Measurements from ENCODE around the gene SIM2.

The SIM2 gene

DNA sequence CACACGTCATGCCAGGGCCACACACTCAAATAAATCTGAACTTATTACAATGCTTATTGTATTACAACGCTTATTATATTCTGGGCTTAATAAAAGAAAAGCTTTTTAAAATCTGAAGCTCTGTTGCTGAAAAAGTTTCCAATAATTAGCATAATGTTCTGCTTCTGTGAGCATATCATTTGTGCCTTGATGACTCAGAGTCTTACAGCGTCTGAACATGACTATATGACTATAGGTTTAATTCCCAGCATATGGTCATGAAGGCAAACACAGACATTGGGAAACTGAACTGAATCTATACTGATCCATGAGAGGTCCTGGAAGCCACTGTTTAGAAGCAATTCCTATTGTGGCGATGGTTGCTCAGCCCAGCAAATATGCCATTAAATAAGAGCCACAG lies 66.3 kb downstream of the SIM2 start:
- no peak for DNase-seq (ENCODE audit: low spot score)

DNA sequence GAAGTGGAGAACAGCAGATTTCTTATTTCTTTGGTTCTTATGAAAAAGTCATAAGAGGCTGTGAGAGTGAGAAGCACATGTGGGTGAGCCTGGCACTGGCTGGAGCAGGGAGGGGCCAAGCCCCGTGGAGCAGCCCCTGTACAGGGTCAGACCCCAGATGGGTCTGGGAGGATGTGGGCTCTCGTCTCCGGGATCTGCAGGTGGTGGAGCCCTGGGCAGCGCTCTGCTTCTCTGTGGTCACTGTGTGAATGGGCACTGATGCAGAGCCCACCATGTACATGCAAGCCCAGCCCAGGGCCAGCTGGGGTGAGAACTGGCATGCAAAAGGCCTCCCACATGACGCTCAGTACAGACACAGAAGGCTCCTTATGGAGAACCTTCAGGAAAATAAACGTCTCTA lies 67.6 kb downstream of the SIM2 start:
- DNase-seq (ENCODE audit: low spot score) = no peak

GRCh38 chr21:36767096-36767495 lies 68.2 kb downstream of the SIM2 start:
- DNase-seq (ENCODE audit: low spot score) = no peak

- DNase-seq (ENCODE audit: low spot score) = no peak
These were observed 69.6 kb downstream of the SIM2 start for GRCh38 chr21:36768496-36768895.

- DNase-seq (ENCODE audit: low spot score) = no peak
These were observed 70.3 kb downstream of the SIM2 start for GRCh38 chr21:36769051-36769839.

GRCh38 chr21:36773117-36773516 lies 74.2 kb downstream of the SIM2 start:
- no peak for DNase-seq (ENCODE audit: low spot score)

GRCh38 chr21:36773995-36774394 lies 75.1 kb downstream of the SIM2 start:
- DNase-seq (ENCODE audit: low spot score) = no peak

DNA sequence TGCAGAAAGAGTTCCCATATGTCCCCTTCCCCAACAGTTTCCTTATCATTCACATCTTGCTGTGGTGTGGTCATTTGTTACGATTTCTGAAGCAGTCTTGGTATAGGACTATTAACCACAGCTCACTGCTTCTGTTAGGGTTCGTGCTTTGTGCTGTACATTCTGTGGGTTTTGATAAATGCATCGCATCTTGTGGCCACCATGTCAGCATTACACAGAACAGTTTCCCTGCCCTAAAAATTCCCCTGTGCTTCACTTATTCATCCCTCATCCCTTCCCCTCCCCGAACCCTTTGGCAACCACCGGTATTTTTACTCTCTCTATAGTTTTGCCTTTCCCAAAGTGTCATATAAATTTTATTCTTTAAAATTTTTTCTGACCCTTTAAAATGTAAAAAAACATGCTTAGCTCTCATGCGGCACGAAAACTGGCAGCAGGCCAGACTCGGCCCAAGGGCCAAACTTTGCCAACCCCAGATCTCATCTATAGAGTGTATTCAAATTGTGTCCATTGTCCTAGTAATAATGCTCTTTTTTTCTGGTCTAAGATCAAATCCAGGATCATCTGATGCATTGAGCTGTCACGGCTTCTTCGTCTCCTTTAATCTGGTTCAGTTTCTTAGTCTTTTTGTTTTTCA lies 78.2 kb downstream of the SIM2 start:
- no peak for DNase-seq (ENCODE audit: low spot score)

DNA sequence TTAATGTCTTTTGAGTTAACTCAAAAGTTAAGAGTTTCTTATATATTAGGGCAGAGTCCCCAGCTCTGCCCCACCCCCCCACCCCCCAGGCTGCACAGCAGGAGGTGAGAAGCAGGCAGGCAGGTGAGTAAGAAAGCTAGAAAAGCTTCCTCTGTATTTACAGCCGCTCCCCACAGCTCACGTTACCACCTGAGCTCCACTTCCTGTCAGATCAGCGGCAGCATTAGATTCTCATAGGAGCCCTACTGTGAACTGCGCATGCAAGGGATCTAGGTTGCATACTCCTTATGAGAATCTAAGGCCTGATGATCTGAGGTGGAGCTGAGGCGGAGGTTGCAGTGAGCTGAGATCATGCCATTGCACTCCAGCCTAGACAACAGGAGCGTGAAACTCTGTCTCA lies 81.9 kb downstream of the SIM2 start:
- DNase-seq (ENCODE audit: low spot score) = no peak

DNA sequence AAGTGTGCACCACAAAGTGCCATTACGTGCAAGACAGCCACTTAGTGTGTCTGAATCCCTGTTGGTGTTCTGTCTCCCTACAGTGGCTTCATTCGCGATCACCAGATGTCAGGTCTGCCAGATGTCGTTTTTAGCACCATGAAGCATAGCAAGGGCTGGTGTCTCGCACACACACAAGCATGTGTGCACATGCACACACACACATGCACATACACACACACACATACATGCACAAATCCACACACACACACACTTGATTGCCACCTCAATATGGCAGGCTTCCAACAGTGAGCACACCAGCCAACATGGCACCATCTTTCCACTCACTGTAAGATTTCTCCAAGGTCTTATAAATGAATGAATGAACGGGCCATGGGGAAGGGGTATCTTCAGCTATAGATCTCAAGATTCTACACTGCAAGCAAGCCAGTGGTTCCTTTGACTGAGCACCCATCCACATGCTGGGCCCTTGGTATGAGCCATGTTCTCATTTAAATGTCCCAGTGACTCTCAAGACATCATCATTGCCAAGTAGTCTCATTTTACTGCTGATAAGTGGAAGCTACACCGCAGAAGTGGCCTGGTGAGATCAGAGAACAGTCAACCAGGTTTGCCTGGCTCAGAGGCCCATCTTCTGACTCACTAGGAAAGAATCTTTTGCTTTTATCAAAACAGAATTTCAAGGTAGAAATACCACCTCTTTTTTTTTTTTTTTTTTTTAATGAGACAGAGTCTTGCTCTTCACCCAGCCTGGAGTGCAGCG lies 84.9 kb downstream of the SIM2 start:
- no peak for DNase-seq (ENCODE audit: low spot score)

DNA sequence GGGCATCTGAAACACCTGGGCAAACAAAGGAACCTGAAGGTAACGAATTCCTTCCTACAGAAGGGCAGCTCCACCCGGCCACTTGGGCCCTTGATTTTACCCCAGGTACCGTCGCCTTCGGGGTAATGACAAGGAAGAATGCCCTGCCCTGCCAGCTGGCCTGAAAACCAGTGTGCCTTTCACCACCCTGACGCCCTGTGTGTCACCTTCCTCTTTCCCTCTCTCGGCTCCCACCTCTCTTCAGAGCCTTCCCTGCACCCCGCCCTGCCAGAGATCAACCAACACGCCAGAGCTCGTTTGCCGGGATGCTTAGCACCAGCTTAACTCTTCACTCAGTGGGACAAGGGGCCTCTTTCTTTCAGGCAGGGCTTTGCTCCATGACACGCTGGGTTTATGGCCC lies 86.0 kb downstream of the SIM2 start:
- no peak for DNase-seq (ENCODE audit: low spot score)

- DNase-seq (ENCODE audit: low spot score) = no peak
These were observed 86.7 kb downstream of the SIM2 start for GRCh38 chr21:36785615-36786014.

DNA sequence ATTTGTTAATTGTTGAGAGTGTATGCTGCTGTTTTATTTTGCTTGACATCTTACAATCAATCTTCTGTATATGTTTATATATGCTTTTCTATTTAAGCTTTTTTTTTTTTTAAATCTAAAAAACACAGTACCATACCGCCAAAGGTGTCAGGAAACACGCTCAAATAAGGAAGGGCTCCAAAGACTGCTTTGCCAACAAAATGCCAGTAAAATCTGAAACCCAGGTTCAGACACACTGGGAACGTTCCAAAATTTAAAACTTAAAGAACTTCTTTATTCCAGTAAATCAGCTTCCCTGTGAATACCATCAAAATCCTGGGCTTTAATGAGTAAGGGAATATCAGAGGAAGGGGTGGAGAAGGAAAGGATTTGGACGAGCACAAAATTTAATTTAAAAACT lies 87.3 kb downstream of the SIM2 start:
- DNase-seq (ENCODE audit: low spot score) = no peak

DNA sequence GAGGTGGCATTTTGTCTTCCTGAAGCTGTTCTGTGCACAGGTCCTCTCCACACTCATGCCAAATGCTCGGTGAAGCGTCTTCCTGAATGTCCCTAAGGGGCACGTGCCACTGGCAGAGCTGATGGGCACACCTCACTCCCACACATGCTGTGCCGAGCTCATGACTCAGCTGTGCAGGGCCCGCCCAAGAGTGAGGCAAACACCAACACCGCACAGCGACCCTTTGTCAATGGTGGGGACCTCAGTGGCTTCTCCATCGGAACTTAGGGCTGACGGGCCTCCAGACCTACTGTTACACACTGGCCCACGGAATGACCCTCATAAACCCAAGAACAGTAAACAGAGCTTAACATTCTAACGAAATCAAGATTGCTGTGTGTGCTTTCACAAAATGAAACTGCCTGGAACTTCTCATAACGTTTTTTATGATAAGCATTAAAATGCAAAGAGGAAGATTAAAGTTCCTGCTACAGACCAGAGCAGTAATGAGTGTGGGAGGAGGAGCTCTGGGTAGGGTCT lies 89.3 kb downstream of the SIM2 start:
- peak; percentile 40 for DNase-seq (ENCODE audit: low spot score)

DNA sequence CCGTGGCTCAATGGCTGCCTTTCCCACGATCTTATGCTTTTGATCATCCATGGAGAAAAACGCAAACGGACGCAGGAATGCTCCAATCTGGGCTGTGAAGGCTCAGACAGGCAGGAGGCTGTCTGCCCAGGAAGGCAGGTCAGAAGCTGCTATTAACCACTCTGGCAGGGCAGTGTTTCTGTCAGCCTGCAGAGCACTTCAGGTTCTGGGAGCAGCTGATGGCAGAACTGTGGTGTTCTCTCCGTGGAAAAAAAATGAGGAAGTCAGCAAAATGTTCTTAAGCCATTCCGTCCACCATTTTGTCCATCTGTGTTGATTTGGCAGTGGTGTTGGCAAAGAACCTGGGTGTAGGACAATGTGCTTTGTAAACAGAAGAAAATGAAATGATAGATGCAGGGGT lies 91.7 kb downstream of the SIM2 start:
- DNase-seq (ENCODE audit: low spot score) = no peak

GRCh38 chr21:36791180-36791579 lies 92.3 kb downstream of the SIM2 start:
- DNase-seq (ENCODE audit: low spot score) = no peak

DNA sequence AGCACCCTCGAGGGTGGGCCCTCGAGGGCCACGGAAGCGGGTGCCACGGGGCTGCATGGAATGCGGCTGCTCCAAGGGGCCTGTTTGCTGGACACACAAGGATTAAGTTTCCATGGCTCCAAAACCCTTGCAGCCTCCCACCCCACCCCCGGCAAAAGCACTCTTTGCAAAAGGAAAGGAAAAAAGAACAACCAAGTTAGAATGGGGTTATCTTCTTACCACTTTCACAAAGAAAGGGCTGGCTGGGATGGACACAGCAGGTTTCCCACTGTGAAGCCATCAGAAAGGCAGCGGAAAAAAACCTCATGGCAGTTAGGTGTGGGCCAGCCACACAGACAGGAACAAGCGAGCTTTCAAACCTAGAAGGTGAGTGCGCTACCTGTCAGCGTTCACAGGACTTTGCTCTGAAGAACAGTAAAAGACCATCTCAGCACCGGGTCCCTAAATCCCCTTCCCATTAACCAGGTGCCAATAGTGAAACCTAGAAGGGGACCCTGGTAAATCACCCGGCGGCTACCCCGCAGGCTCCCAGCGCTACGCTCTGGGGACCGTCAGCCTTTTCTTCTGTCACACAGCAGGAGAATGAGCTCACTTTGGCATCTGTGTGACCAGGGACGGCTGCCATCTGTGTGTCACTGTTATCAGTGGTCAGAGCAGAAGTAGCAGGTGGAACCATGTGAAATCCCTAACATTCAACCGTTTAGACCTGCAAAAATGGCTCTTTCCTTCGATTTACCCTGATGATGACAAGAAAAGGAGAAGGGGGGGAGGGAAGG lies 93.0 kb downstream of the SIM2 start:
- no peak for DNase-seq (ENCODE audit: low spot score)

DNA sequence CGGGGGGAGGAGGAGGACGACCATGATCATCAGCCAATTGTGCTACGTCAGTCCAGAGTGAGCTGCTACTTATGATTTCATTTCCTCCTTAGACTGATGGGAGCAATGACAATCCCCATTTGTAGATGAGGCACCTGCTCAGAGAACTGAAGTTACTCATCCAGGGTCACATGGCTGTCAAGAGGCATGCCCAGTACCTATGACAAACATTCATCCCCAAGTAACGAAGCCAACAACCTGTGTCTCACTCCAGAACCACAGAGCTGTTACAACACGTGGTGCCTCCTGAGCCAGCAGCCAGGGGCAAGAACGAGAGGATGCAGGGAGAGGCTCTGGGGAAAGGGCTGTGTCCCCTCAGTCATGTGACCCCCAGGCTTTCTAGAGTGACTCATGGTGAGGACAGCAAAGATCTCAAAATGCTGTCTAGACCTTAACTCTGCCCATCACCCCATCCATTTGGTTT lies 93.6 kb downstream of the SIM2 start:
- no peak for DNase-seq (ENCODE audit: low spot score)

DNA sequence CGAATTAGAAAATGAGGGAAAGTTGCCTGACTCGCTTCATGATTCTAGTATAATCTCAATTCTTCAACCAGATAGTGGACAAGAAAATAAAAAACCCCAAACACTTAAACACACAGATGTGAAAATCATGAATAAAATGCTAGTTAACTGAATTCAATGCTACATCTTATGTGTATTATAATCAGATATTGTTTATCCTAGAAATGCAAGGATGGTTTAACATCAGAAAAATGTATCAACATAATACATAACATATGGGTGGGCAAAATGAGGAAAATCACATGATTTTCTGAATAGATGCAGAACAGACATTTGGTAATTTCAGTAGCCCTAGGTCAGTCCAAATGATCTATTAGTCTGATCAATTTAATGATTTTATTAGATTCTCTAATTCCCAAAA lies 97.2 kb downstream of the SIM2 start:
- DNase-seq (ENCODE audit: low spot score) = no peak

- DNase-seq (ENCODE audit: low spot score) = no peak
These were observed 99.6 kb downstream of the SIM2 start for GRCh38 chr21:36798491-36798890.

Measured in HuH-7 (cell line).